K562 (cell line): ENCODE data around the gene IRF2BP2. TPM values are rescaled to one million over a fixed set of nuclear protein-coding genes. Genes with fewer than 3 reads are reported as not detected.

Experiments
- ATAC-seq: fragments of 200-7000 bp; cut with Tn5 transposase; 3 replicates; pipeline ENCODE4 v1.9.1; 2020; ENCODE audit warnings: moderate library complexity
- BruUV-seq: library from RNA; stranded (reverse); fragments of 400-500 nt; replicated peaks from 2 replicates; lab custom pipeline; 2021; lab: Mats Ljungman, UMichigan
- CTCF ChIA-PET: fragments of 300-600 bp; formaldehyde crosslinking; extraction: SDS; loops from one replicate; lab custom pipeline; 2021; ENCODE audit warnings: low intra/inter-chr PET ratio; lab: Yijun Ruan, JAX
- POLR2A ChIA-PET: fragments of 300-600, 350-650 bp; sonication (Branson Sonifier 250); formaldehyde crosslinking; extraction: SDS; loops from one replicate; lab custom pipeline; 2021; ENCODE audit warnings: antibody characterized with exemption, inconsistent platforms; lab: Yijun Ruan, JAX
- DNase-seq, 4 experiments: peaks; one replicate each; pipeline versions ENCODE4 v3.0.0 to v3.0.0-alpha.2; 2011 to 2018; ENCODE audit warnings: low spot score in 3 of 4, mixed read lengths in 3 of 4; ENCODE audit errors: extremely low read depth in 1 of 4
- FAIRE-seq: peaks from 2 replicates; lab custom pipeline; 2011; peaks lifted over from hg19 to GRCh38; lab: Jason Lieb, UNC
- H2AFZ ChIP-seq: 2 replicates; pipeline ENCODE4 v1.6.0; 2011; ENCODE audit warnings: low read depth, low read length, control low read depth, inconsistent platforms
- H3K27ac ChIP-seq: fragments of 200-600 bp; 3 replicates; pipeline ENCODE4 v1.8.0; 2011; ENCODE audit warnings: low read depth, mild to moderate bottlenecking, control low read depth, inconsistent platforms, low read length, moderate library complexity, mixed read lengths; ENCODE audit errors: extremely low read depth
- H3K27me3 ChIP-seq, 2 experiments: fragments of 300-600 bp in 1 of 2; 2 replicates in 1 of 2; 3 replicates in 1 of 2; pipeline versions ENCODE4 v1.6.0 to v1.8.0; 2011; ENCODE audit warnings: inconsistent platforms in 2 of 2, low read length in 2 of 2, mild to moderate bottlenecking in 1 of 2, mixed read lengths in 1 of 2, moderate library complexity in 1 of 2; ENCODE audit not compliant: control insufficient read depth in 2 of 2, insufficient read depth in 2 of 2
- H3K36me3 ChIP-seq: fragments of 300-600 bp; 3 replicates; pipeline ENCODE4 v1.8.0; 2011; ENCODE audit warnings: mild to moderate bottlenecking, low read length, inconsistent platforms; ENCODE audit not compliant: control insufficient read depth, insufficient read depth
- H3K4me1 ChIP-seq, 2 experiments: fragments of 200-600 bp in 1 of 2; replicated peaks in 1 of 2; 2 replicates in 1 of 2; 3 replicates in 1 of 2; pipeline versions ENCODE4 v1.5.1 to v1.8.0; 2011; ENCODE audit warnings: inconsistent platforms in 2 of 2, low read length in 2 of 2, mild to moderate bottlenecking in 1 of 2, mixed read lengths in 1 of 2, moderate library complexity in 1 of 2; ENCODE audit not compliant: control insufficient read depth in 2 of 2, insufficient read depth in 2 of 2
- H3K4me2 ChIP-seq: 2 replicates; pipeline ENCODE4 v1.6.1; 2011; ENCODE audit warnings: low read length, control low read depth, inconsistent platforms, mixed read lengths; ENCODE audit not compliant: insufficient read depth
- H3K4me3 ChIP-seq: fragments of 200-600 bp; sonication (generic), shearing (Covaris generic); 2 replicates; pipeline ENCODE4 v1.5.1; 2016; ENCODE audit warnings: control low read depth, inconsistent platforms
- H3K79me2 ChIP-seq: fragments of 200-600 bp; 3 replicates; pipeline ENCODE4 v1.8.0; 2011; ENCODE audit warnings: low read length, inconsistent platforms; ENCODE audit not compliant: control insufficient read depth, insufficient read depth
- H3K9ac ChIP-seq, 2 experiments: 2 replicates each; pipeline versions ENCODE4 v1.6.0 to v1.6.1; 2011; ENCODE audit warnings: low read depth in 2 of 2, low read length in 2 of 2, control low read depth in 1 of 2, inconsistent platforms in 1 of 2, mild to moderate bottlenecking in 1 of 2, mixed read lengths in 1 of 2; ENCODE audit not compliant: insufficient read depth in 1 of 2
- H3K9me1 ChIP-seq: one replicate; pipeline ENCODE4 v1.6.0; 2011; ENCODE audit warnings: inconsistent platforms, mild to moderate bottlenecking, low read length, moderate library complexity; ENCODE audit not compliant: control insufficient read depth, insufficient read depth
- H3K9me3 ChIP-seq: replicated peaks from 2 replicates; pipeline ENCODE4 v1.5.1; 2011; ENCODE audit warnings: low read depth, low read length, inconsistent platforms; ENCODE audit not compliant: control insufficient read depth, insufficient read depth
- H4K20me1 ChIP-seq: replicated peaks from 2 replicates; pipeline ENCODE4 v1.6.1; 2011; ENCODE audit warnings: low read length, inconsistent platforms, mixed read lengths; ENCODE audit not compliant: control insufficient read depth, insufficient read depth
- CEBPB ChIP-seq: fragments of 450-650 bp; IDR thresholded peaks from 2 replicates; pipeline ENCODE4 v1.6.1; 2016; ENCODE audit warnings: missing genetic modification characterization, missing compliant biosample characterization
- CEBPG ChIP-seq, 3 experiments: fragments of 200-800 bp in 1 of 3; sonication (Bioruptor generic) in 1 of 3; sonication (generic) in 1 of 3; formaldehyde crosslinking in 1 of 3; IDR thresholded peaks in 2 of 3; conservative IDR thresholded peaks in 1 of 3; 2 replicates each; pipeline versions ENCODE4 v1.6.1 to v1.8.0; 2016 to 2022; ENCODE audit warnings: missing compliant biosample characterization in 2 of 3, missing genetic modification characterization in 2 of 3, mild to moderate bottlenecking in 1 of 3, missing genetic modification reagents in 1 of 3
- EGR1 ChIP-seq: fragments of 450-650 bp; conservative IDR thresholded peaks from 2 replicates; pipeline ENCODE4 v1.6.1; 2017; ENCODE audit warnings: mild to moderate bottlenecking
- PCBP1 ChIP-seq: fragments of 200-400 bp; formaldehyde crosslinking; IDR thresholded peaks from 2 replicates; pipeline ENCODE4 v1.6.1; 2018; ENCODE audit warnings: mild to moderate bottlenecking, low read depth, low read length; ENCODE audit not compliant: poor library complexity, severe bottlenecking
- U2AF2 ChIP-seq: fragments of 200-400 bp; formaldehyde crosslinking; optimal IDR thresholded peaks from 2 replicates; pipeline ENCODE3; 2017; ENCODE audit warnings: low read depth, mild to moderate bottlenecking, low read length
- ZNF316 ChIP-seq: fragments of 450-650 bp; IDR thresholded peaks from 2 replicates; pipeline ENCODE4 v1.6.1; 2016
- WGBS: fragments of 100-300 bp; shearing (Covaris generic); methylation state at CpG from one replicate; pipeline ENCODE4 v1.1.6; 2016; ENCODE audit warnings: low coverage, mixed read lengths; ENCODE audit not compliant: insufficient coverage; ENCODE audit errors: missing lambda C conversion rate; 5-methylcytosine and 5-hydroxymethylcytosine counted together
- in situ Hi-C: fragments of 300-500 bp; cut with MboI; formaldehyde crosslinking; loops from 4 replicates; pipeline ENCODE4 v1.15.0; 2018; ENCODE audit warnings: inconsistent platforms, mixed read lengths
- intact Hi-C: fragments of 100-400 bp; cut with micrococcal nuclease; formaldehyde crosslinking; loops from 2 replicates; pipeline ENCODE4 v1.14.2; 2022
- polyA plus RNA-seq, 8 experiments: library from polyadenylated mRNA; depleted of rRNA in 4 of 8; stranded (reverse) in 5 of 8; unstranded in 3 of 8; fragments of >200 nt; fragmentation: Nextera tagmentation in 2 of 8; fragmentation: Illumina TruSeq in 1 of 8; extraction: Ambion mirVana in 2 of 8; extraction: Trizol in 1 of 8; gene quantifications; 2 replicates each; pipeline versions ENCODE4 v1.2.1 to v1.2.3, GENCODE V29; 2011 to 2014; ENCODE audit warnings: inconsistent platforms in 1 of 8, missing spikeins in 1 of 8
- total RNA-seq, 7 experiments: library from RNA; depleted of rRNA in 6 of 7; stranded (reverse); fragments of >200 nt in 6 of 7; fragmentation: Illumina TruSeq in 2 of 7; extraction: Trizol in 2 of 7; gene quantifications; 2 replicates each; pipeline versions ENCODE4 v1.2.1 to v1.2.3, GENCODE V29; 2011 to 2021; ENCODE audit warnings: low replicate concordance in 1 of 7

The IRF2BP2 gene
- total and polyA plus RNA-seq, 9 of the 15 experiments (the other 6 are each of a cell fraction or from before 2014, with no cell fraction given) = 7.7 to 68.6 (median 22.1) TPM

DNA sequence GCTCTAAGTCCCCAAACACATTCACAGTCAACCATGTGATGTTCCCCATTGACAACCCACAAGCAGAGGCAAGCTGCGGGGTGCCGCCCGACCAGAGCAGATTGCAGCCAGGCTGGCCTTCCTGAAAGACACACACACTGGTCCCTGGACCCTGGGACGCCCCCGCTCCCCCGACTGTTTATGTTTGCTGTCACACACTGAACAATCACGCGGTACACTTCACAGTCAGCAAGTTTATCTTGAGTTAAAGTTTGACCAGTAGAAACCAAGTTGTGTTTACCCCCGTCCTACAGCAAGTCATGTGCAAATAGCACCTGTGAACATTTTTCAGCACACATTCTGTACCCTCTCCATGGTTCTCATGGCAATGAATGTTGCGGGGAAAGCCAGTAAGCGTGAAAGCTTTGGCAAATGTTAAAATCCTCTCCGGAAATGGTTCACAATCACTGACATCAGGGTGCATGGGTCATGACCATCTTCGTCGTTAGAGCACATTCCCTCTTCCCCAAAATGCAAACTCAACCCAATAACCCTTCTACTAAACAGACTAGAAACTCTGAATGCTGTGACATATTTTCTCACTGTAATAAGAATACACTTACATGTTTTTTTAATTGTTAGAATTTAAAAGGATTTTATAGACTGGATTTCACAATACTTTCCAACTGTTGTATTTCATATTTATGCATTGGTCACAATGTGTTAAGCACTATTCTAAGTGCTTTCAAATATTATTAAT lies 33.3 kb upstream of the IRF2BP2 start:
- no TSS peak for BruUV-seq
- Histone ChIP-seq H3K9me1 (no peaks in the 10 kb centered on the region), H3K4me3 (no peak overlapping the region), H3K4me2 (no peak overlapping the region), H3K9me3 (peaks cover 5% of the 10 kb centered on the region), H4K20me1 (no peaks in the 10 kb centered on the region), H3K4me1 (no peaks in the 10 kb centered on the region; a peak in 2 of 5 replicates), H3K9ac (peak overlapping the region in 1 of 2 experiments; percentile 39; a peak in 1 of 4 replicates), H3K27me3 (no peaks in the 10 kb centered on the region; a peak in 1 of 5 replicates), H2AFZ (peak overlapping the region; percentile 57; the same call in 1 of the 2 replicates), H3K27ac (no peak overlapping the region), H3K36me3 (no peaks in the 10 kb centered on the region), H3K79me2 (no peaks in the 10 kb centered on the region)
- in situ Hi-C loops (no loop called here), intact Hi-C loops (no loop called here)
- WGBS = 33% methylated on average over 14 of the region's 14 CpGs
- ChIA-PET POLR2A (interaction anchor here (0.6 to 1.0 kb wide), 3 partner anchors 8 to 340 kb away, joined by 3 to 4 read pairs (median 3); no protein-coding TSS in a partner anchor), CTCF (no interaction called here)
- DNase-seq (peak in 1 of 4 experiments; percentile 25), ATAC-seq (peak; percentile 63; the same call in 2 of the 3 replicates), FAIRE-seq (no peak)
- 0 out of 2 replicates have a peak, but pooled peaks have one; percentile 13 for TF ChIP-seq ZNF316
- TF ChIP-seq U2AF2 = no peak
- no peak for TF ChIP-seq PCBP1
- peak; percentile 25; the same call in 1 of the 2 replicates for TF ChIP-seq EGR1
- no peak for TF ChIP-seq CEBPG (CRISPR knock-in tag; IDR thresholded peaks at IDR 0.05)
- TF ChIP-seq CEBPG (tag; conservative IDR thresholded peaks at IDR 0.05 in 1 of 2, IDR thresholded peaks at IDR 0.05 in 1 of 2) = peak; percentile 43 to 63
- peak; percentile 83 for TF ChIP-seq CEBPB (tag)
